GM12801 (cell line): ENCODE results near the gene ZPR1.

Source experiments
- TF ChIP-seq, protein P1 (sequence below): IDR thresholded peaks from one replicate; pipeline ENCODE4 v1.5.1; 2011; ENCODE audit warnings: control low read depth; ENCODE audit not compliant: insufficient read length; ENCODE audit errors: extremely low read depth

The ZPR1 gene

DNA sequence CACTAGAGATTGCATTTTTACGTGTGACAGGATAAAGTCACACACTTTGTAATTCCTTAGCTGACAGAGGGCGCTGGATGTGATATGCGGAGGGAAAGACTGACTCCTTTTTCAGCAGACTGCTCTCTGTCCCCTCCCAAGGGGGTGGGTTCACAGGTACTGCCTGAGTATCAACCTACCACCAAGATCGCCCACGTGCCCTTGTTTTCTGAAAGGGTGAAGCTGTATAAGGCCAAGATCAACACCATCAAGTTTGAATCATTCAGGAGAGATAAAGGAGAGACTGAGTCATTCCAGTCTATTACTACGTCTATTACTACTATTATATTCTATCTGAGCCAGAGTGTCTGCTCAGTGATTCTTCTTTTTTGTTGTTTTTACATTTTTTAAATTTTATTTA is 45.7 kb downstream of the ZPR1 start:
- TF ChIP-seq, protein P1, sequence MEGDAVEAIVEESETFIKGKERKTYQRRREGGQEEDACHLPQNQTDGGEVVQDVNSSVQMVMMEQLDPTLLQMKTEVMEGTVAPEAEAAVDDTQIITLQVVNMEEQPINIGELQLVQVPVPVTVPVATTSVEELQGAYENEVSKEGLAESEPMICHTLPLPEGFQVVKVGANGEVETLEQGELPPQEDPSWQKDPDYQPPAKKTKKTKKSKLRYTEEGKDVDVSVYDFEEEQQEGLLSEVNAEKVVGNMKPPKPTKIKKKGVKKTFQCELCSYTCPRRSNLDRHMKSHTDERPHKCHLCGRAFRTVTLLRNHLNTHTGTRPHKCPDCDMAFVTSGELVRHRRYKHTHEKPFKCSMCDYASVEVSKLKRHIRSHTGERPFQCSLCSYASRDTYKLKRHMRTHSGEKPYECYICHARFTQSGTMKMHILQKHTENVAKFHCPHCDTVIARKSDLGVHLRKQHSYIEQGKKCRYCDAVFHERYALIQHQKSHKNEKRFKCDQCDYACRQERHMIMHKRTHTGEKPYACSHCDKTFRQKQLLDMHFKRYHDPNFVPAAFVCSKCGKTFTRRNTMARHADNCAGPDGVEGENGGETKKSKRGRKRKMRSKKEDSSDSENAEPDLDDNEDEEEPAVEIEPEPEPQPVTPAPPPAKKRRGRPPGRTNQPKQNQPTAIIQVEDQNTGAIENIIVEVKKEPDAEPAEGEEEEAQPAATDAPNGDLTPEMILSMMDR = no peak

DNA sequence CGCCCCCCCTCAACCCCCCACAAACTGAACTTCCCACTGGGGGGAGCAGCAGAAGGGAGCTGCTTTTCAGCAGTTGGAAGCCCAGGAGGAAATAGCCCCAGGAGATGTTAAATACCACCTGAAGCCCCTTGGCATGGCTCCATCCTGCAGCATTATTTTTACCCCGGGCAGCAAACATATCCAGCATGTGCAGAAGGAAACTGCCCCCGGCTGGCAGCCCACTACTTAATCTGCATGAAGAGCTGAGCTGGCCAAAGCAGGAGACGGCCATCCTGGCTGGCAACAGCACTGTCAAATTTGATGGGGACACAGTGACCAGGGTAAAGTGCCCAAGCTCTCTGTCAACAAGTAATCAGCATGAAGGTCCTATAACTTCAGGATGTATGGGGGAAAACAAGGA is 47.1 kb downstream of the ZPR1 start:
- TF ChIP-seq, protein P1 = no peak

DNA sequence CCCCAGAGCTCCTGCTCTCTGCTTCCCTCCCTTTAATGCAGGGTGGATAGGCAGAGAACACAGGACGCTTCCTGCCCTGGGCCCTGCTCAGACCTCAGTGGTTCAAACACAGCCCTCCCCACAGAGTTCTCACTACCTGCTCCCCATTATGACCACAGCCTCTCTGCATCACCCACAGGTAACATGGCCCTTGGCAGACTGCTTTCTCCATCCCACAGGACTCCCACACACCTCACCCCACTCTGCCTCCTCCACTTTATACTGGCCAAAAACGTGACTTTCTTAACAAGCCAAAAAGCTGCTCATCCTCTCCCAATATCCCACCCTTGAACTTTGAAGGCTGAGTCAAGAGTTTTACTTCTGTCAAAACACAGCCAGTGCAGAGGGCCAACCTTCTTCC is 48.8 kb downstream of the ZPR1 start:
- TF ChIP-seq, protein P1 = no peak

DNA sequence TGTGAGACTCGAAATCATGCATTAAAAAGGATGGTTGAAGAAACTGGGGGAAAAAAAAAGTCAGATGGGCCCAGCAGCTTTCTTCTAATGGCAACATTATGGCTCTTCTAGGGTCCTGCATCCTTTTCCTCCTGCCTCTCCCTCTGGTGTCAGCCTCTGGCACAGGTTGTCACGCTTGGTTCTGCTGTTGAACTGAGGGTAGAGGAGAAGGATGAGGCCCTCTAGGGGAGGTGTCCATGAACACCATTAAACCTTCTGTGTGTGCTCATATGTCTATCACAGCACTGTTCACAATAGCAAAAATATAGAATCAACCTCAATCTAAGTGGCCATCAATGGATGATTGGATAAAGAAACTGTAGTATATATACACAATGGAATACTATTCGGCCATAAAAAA is 51.1 kb downstream of the ZPR1 start:
- TF ChIP-seq, protein P1 = no peak

DNA sequence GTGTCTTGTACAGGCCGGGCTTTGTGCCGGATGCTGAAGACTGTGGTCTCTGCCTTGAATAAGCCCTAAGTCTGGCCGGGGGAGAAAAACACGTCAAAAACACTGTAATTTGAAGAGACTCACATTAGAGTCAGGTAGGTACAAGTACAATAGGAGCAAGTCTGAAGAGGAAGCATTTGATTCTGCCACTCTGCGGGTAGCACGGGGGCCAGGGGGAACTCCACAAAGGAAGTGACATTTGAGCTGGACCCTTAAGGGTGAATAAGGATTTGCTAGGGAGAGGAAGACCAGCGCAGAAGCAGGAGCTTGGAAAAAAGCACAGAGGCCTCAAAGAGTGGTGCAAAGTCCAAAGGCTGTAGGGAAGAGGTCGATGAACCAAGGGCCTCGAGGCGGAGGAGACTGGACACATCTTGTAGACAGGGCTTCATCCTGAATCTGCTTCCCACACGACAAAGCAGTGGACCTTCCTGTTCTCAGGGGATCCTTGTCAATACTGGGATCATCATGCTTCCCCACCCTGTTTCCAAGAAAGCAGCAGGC is 53.8 kb downstream of the ZPR1 start:
- TF ChIP-seq, protein P1 = no peak

DNA sequence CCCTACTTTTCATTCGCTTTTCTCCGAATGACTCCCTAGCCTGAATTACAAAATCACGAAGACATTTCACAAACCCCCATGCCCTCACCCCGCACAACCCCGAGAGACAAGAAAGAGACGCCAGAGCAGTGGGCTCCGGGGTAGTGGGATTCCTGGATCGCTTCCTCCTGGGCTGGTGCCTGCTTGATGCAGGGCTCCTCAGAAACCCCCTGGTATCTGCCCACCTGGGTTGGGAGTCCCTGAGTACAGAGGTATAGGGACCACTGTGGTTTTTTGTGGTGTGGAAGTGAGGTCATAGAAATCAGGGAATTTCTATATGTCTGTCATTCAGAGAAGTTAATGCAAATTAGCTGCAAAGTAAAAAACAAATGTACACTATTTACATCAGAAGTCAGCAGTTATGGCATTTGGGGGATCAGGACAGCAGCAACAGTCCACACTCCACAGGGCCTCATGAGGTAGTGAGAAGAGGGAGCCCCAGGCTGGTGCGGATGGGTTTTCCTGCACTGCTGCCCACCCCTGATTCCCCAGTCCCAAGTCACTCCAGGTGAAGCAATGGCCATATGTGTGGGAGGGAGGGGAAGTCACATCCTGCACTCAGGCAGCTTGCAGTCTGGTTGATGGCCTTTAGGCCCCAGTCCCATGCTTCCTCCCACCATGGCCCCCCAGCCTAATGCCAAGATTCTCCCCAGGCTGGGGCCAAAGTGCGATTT is 54.6 kb downstream of the ZPR1 start:
- TF ChIP-seq, protein P1 = no peak

DNA sequence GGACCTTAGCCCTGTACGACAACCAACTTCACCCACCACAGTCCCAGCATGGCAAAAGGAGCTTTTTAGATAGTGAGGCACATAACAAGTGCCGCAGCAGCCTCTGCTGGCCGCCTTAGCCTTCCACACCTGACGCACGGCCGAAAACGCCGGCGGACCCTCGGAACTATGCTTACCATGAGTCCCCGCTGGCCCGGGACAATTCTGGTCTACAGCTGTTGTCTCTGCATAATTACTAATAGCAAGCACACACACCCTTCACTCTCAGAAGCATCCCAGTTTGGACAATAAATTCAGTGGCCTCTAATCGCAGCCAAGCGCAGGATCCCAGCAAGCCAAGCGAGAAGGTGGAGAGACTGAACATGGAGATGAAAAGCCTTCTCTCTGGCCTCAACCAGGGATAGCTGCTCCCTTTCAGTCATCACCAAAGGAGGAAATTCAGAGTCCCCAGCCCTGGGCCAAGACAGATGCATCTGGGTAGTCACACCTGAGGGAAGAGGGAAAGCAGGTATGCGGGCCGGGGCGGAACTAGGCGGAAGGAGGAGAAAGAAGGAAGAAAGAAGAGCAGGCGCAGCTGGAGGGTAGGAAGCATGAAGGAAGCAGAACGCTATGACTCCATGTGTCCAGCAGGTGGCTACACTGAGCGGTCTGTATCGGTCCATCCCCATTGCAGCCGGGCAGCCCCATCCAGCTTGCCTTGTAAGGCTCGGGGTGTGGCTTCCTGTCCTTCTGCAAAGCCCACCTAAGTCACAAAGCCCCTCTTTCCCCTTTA is 55.4 kb downstream of the ZPR1 start:
- TF ChIP-seq, protein P1 = peak; percentile 52
